Endothelial cell of umbilical vein (primary cell): ENCODE data around the gene TBC1D13. TPM values are rescaled to one million over a fixed set of nuclear protein-coding genes. Genes with fewer than 3 reads are reported as not detected.

Experiments used
- BruUV-seq: library from RNA; stranded (reverse); fragments of 400-500 nt; replicated peaks from 2 replicates; lab custom pipeline; 2021; lab: Mats Ljungman, UMichigan
- CTCF ChIA-PET: fragments of 300-600, 350-600 bp; sonication (Branson Sonifier 250); formaldehyde crosslinking; loops from one replicate; lab custom pipeline; 2021; ENCODE audit warnings: antibody characterized with exemption, inconsistent platforms; lab: Charles Lee
- POLR2A ChIA-PET: fragments of 300-600, 350-600 bp; sonication (Branson Sonifier 250); formaldehyde crosslinking; loops from one replicate; lab custom pipeline; 2021; ENCODE audit warnings: antibody characterized with exemption, inconsistent platforms; lab: Charles Lee
- DNase-seq: peaks from one replicate; pipeline ENCODE4 v3.0.0-alpha.2; 2011; ENCODE audit warnings: low read depth, low spot score
- FAIRE-seq: peaks from 2 replicates; lab custom pipeline; 2011; peaks lifted over from hg19 to GRCh38; lab: Jason Lieb, UNC
- H2AFZ ChIP-seq: 2 replicates; pipeline ENCODE4 v1.6.0; 2012; ENCODE audit warnings: low read depth, low read length, control low read depth, inconsistent platforms
- H3K27ac ChIP-seq: 2 replicates; pipeline ENCODE4 v1.5.1; 2011; ENCODE audit warnings: low read depth, mild to moderate bottlenecking, control low read depth, low read length, moderate library complexity; ENCODE audit not compliant: insufficient read depth
- H3K27me3 ChIP-seq, 2 experiments: 2 replicates each; pipeline versions ENCODE4 v1.6.0 to v1.6.1; 2011; ENCODE audit warnings: low read length in 2 of 2, mixed read lengths in 1 of 2; ENCODE audit not compliant: control insufficient read depth in 2 of 2, insufficient read depth in 2 of 2
- H3K36me3 ChIP-seq, 2 experiments: 2 replicates in 1 of 2; 3 replicates in 1 of 2; pipeline ENCODE4 v1.5.1; 2011; ENCODE audit warnings: low read length in 2 of 2, mild to moderate bottlenecking in 1 of 2, moderate library complexity in 1 of 2; ENCODE audit not compliant: control insufficient read depth in 2 of 2, insufficient read depth in 2 of 2; ENCODE audit errors: extremely low read depth in 1 of 2
- H3K4me1 ChIP-seq: 3 replicates; pipeline ENCODE4 v1.5.1; 2011; ENCODE audit warnings: mild to moderate bottlenecking, low read length; ENCODE audit not compliant: control insufficient read depth, insufficient read depth; ENCODE audit errors: extremely low read depth
- H3K4me2 ChIP-seq: 2 replicates; pipeline ENCODE4 v1.6.1; 2011; ENCODE audit warnings: low read length, control low read depth, mixed read lengths; ENCODE audit not compliant: insufficient read depth
- H3K4me3 ChIP-seq, 3 experiments: fragments of 200-600 bp in 1 of 3; sonication (generic), shearing (Covaris generic) in 1 of 3; replicated peaks in 1 of 3; 2 replicates each; pipeline ENCODE4 v1.5.1; 2011 to 2016; ENCODE audit warnings: control low read depth in 3 of 3, low read length in 3 of 3, mild to moderate bottlenecking in 2 of 3, inconsistent platforms in 1 of 3, low read depth in 1 of 3, moderate library complexity in 1 of 3; ENCODE audit not compliant: insufficient read depth in 1 of 3
- H3K79me2 ChIP-seq: 2 replicates; pipeline ENCODE4 v1.6.0; 2012; ENCODE audit warnings: low read length, inconsistent platforms; ENCODE audit not compliant: control insufficient read depth, insufficient read depth
- H3K9ac ChIP-seq: replicated peaks from 2 replicates; pipeline ENCODE3; 2011; ENCODE audit warnings: low read length, control low read depth; ENCODE audit not compliant: insufficient read depth; ENCODE audit errors: extremely low read depth
- H3K9me1 ChIP-seq: replicated peaks from 3 replicates; pipeline ENCODE4 v1.6.0; 2011; ENCODE audit warnings: mild to moderate bottlenecking, low read length; ENCODE audit not compliant: control insufficient read depth, insufficient read depth; ENCODE audit errors: extremely low read depth
- H3K9me3 ChIP-seq: replicated peaks from 2 replicates; pipeline ENCODE4 v1.5.1; 2012; ENCODE audit warnings: low read length, inconsistent platforms; ENCODE audit not compliant: control insufficient read depth, insufficient read depth
- H4K20me1 ChIP-seq: replicated peaks from 2 replicates; pipeline ENCODE3; 2011; ENCODE audit warnings: mild to moderate bottlenecking, low read length; ENCODE audit not compliant: control insufficient read depth, insufficient read depth; ENCODE audit errors: extremely low read depth
- EZH2 ChIP-seq: IDR thresholded peaks from 2 replicates; pipeline ENCODE4 v1.6.1; 2012; ENCODE audit warnings: borderline replicate concordance, low read depth, mild to moderate bottlenecking, moderate library complexity, low read length, inconsistent platforms; ENCODE audit not compliant: severe bottlenecking
- FOS ChIP-seq: IDR thresholded peaks from 2 replicates; pipeline ENCODE4 v1.6.1; 2011; ENCODE audit warnings: mild to moderate bottlenecking, low read length, moderate library complexity, borderline replicate concordance; ENCODE audit not compliant: insufficient read depth
- GATA2 ChIP-seq: IDR thresholded peaks from 2 replicates; pipeline ENCODE4 v1.7.0; 2011; ENCODE audit warnings: low read depth, mild to moderate bottlenecking, moderate library complexity, mixed read lengths, low read length; ENCODE audit not compliant: insufficient read length, insufficient read depth
- JUN ChIP-seq: IDR thresholded peaks from 2 replicates; pipeline ENCODE4 v1.6.1; 2011; ENCODE audit warnings: borderline replicate concordance, low read depth; ENCODE audit not compliant: insufficient read length, insufficient read depth
- MAX ChIP-seq: IDR thresholded peaks from 2 replicates; pipeline ENCODE4 v1.6.1; 2011; ENCODE audit not compliant: insufficient read depth, insufficient read length
- MYC ChIP-seq: IDR thresholded peaks from one replicate; pipeline ENCODE4 v1.6.1; 2011; ENCODE audit warnings: mild to moderate bottlenecking, low read depth, low read length
- POLR2A ChIP-seq: IDR thresholded peaks from 2 replicates; pipeline ENCODE4 v1.6.1; 2012; ENCODE audit warnings: low read depth, mild to moderate bottlenecking, control low read depth, low read length
- POLR2AphosphoS5 ChIP-seq: IDR thresholded peaks from 2 replicates; pipeline ENCODE4 v1.6.1; 2012; ENCODE audit warnings: low read depth, mild to moderate bottlenecking, control low read depth, low read length, moderate library complexity; ENCODE audit not compliant: insufficient read depth
- dilution Hi-C: fragments of 300-500 bp; cut with MboI; formaldehyde crosslinking; loops from one replicate; pipeline ENCODE4 v1.15.0; 2019; ENCODE audit warnings: low sequenced_read_pairs; ENCODE audit not compliant: extremely low pct_ligation_motif_present
- intact Hi-C: fragments of 100-400 bp; cut with micrococcal nuclease; formaldehyde crosslinking; loops from one replicate; pipeline ENCODE4 v1.10.0; 2022
- polyA plus RNA-seq, 4 experiments: library from polyadenylated mRNA; depleted of rRNA in 3 of 4; stranded (reverse) in 3 of 4; unstranded in 1 of 4; fragments of >200 nt; gene quantifications; 2 replicates each; pipeline versions ENCODE4 v1.2.1 to v1.2.3, GENCODE V29; 2011 to 2012; ENCODE audit warnings: missing spikeins in 1 of 4
- total RNA-seq: library from RNA; stranded (reverse); gene quantifications from 2 replicates; pipeline ENCODE4 v1.2.3, GENCODE V29; 2021
- TF ChIP-seq, protein P1 (sequence below), 2 donors: IDR thresholded peaks; 1 replicate in 1 of 2; 2 replicates in 1 of 2; pipeline ENCODE4 v1.5.1; 2011; ENCODE audit warnings: low read length in 2 of 2, mild to moderate bottlenecking in 2 of 2, moderate library complexity in 2 of 2, control low read depth in 1 of 2, inconsistent platforms in 1 of 2, low read depth in 1 of 2; ENCODE audit not compliant: insufficient read depth in 1 of 2; ENCODE audit errors: extremely low read depth in 1 of 2

Gene TBC1D13
- total and polyA plus RNA-seq, 2 donors (not counting 3 experiments of a cell fraction or from before 2014, with no cell fraction given) = 35.1 to 41.9 TPM

- no peaks in the 10 kb centered on the region for H4K20me1 ChIP-seq
- no peaks in the 10 kb centered on the region for H3K4me1 ChIP-seq
- no peak overlapping the region for H3K27ac ChIP-seq
- H2AFZ ChIP-seq = no peak overlapping the region
- no peaks in the 10 kb centered on the region for H3K9me3 ChIP-seq
- TF ChIP-seq POLR2A (no peak), MYC (no peak), POLR2AphosphoS5 (no peak), EZH2 (no peak), MAX (no peak), JUN (no peak), FOS (no peak), GATA2 (no peak)
- TF ChIP-seq, protein P1, sequence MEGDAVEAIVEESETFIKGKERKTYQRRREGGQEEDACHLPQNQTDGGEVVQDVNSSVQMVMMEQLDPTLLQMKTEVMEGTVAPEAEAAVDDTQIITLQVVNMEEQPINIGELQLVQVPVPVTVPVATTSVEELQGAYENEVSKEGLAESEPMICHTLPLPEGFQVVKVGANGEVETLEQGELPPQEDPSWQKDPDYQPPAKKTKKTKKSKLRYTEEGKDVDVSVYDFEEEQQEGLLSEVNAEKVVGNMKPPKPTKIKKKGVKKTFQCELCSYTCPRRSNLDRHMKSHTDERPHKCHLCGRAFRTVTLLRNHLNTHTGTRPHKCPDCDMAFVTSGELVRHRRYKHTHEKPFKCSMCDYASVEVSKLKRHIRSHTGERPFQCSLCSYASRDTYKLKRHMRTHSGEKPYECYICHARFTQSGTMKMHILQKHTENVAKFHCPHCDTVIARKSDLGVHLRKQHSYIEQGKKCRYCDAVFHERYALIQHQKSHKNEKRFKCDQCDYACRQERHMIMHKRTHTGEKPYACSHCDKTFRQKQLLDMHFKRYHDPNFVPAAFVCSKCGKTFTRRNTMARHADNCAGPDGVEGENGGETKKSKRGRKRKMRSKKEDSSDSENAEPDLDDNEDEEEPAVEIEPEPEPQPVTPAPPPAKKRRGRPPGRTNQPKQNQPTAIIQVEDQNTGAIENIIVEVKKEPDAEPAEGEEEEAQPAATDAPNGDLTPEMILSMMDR (IDR thresholded peaks at IDR 0.05; ENCODE audit: extremely low read depth in 1 of 2, insufficient read depth in 1 of 2, low read depth in 1 of 2, low read length in 2 of 2) = no peak
- no peaks in the 10 kb centered on the region for H3K27me3 ChIP-seq
- peaks cover 0 to 3% of the 10 kb centered on the region in 2 experiments for H3K36me3 ChIP-seq
- dilution Hi-C loops (no loop called here), intact Hi-C loops (no loop called here)
- FAIRE-seq = no peak
- no peak for DNase-seq
- ChIA-PET CTCF (interaction anchor here (1.4 to 1.7 kb wide), 2 partner anchors 14 to 20 kb away, joined by 3 to 7 read pairs; partner anchors contain the start of gene ENDOG), POLR2A (no interaction called here)
- H3K4me2 ChIP-seq = no peak overlapping the region
- no peaks in the 10 kb centered on the region for H3K9me1 ChIP-seq
- no TSS peak for BruUV-seq
- no peaks in the 10 kb centered on the region for H3K79me2 ChIP-seq
- no peak overlapping the region for H3K4me3 ChIP-seq
- H3K9ac ChIP-seq = no peak overlapping the region
These were observed 51.3 kb downstream of the TBC1D13 start for GRCh38 chr9:128838338-128838737.
